GM12878 (cell line): ENCODE data around the gene DIS3L2.
A peak's percentile ranks its signal among the peaks of the same experiment; 100 is the strongest.

ENCODE experiments used
- CTCF ChIP-seq, 3 experiments: IDR thresholded peaks in 2 of 3; conservative IDR thresholded peaks in 1 of 3; 2 replicates each; pipeline ENCODE4 v1.5.1; 2011; ENCODE audit warnings: low read depth in 3 of 3, low read length in 3 of 3, mild to moderate bottlenecking in 3 of 3, control low read depth in 2 of 3, moderate library complexity in 2 of 3, inconsistent platforms in 1 of 3, mixed read lengths in 1 of 3; ENCODE audit not compliant: control insufficient read depth in 2 of 3, insufficient read depth in 1 of 3; ENCODE audit errors: extremely low read depth in 1 of 3
- FOS ChIP-seq: IDR thresholded peaks from 3 replicates; pipeline ENCODE4 v1.6.1; 2011; ENCODE audit warnings: borderline replicate concordance; ENCODE audit not compliant: insufficient read length; ENCODE audit errors: extremely low read depth
- MYC ChIP-seq: IDR thresholded peaks from 2 replicates; pipeline ENCODE4 v1.6.1; 2011; ENCODE audit warnings: mild to moderate bottlenecking, low read length, moderate library complexity, inconsistent platforms; ENCODE audit not compliant: insufficient read depth, insufficient replicate concordance, insufficient read length, severe bottlenecking
- PML ChIP-seq: IDR thresholded peaks from 2 replicates; pipeline ENCODE4 v1.6.1; 2012; ENCODE audit warnings: low read length, inconsistent platforms
- POLR2A ChIP-seq: IDR thresholded peaks from 2 replicates; pipeline ENCODE4 v1.6.1; 2011; ENCODE audit warnings: low read depth, mild to moderate bottlenecking, low read length
- SP1 ChIP-seq: IDR thresholded peaks from one replicate; pipeline ENCODE4 v1.6.1; 2011; ENCODE audit warnings: low read depth, low read length

GRCh38 chr2:232315049-232315922 is 353.8 kb downstream of the DIS3L2 start:
- no peak for TF ChIP-seq PML
- no peak for TF ChIP-seq SP1
- no peak for TF ChIP-seq FOS
- no peak for TF ChIP-seq MYC
- no peak for TF ChIP-seq POLR2A
- TF ChIP-seq CTCF (IDR thresholded peaks at IDR 0.05 in 2 of 3, conservative IDR thresholded peaks at IDR 0.05 in 1 of 3; ENCODE audit: control insufficient read depth in 2 of 3, extremely low read depth in 1 of 3, insufficient read depth in 1 of 3, low read depth in 3 of 3, low read length in 3 of 3) = peak in 2 of 3 experiments; percentile 28 to 54; a peak in 3 of 6 replicates
